Ramos (cell line): ENCODE results near the gene STAT6.
"Not testable (repeated sequence)": the region's sequence is repeated elsewhere in the genome, so short reads cannot be mapped to it uniquely, and the experiment has no call there.

ENCODE experiments used
- in situ Hi-C: fragments of 300-500 bp; cut with MboI; formaldehyde crosslinking; loops from one replicate; pipeline ENCODE4 v1.14.3; 2022; ENCODE audit warnings: low sequenced_read_pairs; ENCODE audit not compliant: unreplicated experiment

Gene STAT6

DNA sequence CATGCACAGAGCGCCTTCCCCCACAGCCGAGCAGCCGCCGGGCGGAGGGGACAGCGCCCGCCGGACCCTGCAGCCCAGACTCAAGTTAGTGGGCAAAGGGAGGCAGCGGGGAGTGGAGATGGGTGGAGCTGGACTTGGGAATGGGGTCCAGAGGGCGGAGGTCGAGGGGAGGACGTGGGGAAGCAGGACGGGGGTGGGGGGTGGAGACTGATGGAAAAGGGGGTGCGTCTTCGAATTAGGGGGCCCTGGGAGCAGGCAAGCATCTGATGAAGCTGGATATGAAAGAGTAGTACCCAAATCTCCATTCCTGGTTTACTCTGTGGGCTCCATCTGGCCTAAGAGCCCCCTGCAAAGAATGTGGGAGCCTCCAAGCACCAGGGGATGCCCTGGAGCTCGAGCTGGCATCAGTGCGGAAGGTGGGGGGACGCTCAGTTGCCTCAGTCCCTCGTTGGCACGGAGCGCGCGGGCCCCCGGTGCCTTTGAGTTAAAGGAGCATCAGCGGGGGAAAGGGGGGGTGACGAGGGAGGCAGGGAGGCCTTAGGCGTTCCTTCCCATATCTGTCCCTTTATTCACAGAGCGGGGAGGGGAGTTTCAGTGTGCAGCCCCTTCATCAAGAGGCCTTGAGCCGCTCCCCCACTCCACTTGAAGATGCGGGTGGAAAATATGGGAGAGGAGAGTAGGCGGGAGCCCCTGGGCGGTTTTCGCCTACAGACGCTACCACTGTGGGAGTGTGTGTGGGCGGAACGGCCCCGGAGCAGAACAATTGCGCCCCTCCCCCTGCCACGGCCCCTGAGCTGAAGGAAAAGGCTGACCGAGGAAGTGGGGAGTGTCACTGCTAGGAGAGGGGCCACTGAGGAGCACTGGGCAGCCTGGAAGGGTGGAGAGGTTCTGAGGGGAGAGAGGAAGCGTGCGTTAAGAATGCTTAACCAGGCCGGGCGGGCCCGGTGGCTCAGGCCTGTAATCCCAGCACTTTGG, 21.6 kb downstream of the STAT6 start:
- in situ Hi-C loops = no loop called here

DNA sequence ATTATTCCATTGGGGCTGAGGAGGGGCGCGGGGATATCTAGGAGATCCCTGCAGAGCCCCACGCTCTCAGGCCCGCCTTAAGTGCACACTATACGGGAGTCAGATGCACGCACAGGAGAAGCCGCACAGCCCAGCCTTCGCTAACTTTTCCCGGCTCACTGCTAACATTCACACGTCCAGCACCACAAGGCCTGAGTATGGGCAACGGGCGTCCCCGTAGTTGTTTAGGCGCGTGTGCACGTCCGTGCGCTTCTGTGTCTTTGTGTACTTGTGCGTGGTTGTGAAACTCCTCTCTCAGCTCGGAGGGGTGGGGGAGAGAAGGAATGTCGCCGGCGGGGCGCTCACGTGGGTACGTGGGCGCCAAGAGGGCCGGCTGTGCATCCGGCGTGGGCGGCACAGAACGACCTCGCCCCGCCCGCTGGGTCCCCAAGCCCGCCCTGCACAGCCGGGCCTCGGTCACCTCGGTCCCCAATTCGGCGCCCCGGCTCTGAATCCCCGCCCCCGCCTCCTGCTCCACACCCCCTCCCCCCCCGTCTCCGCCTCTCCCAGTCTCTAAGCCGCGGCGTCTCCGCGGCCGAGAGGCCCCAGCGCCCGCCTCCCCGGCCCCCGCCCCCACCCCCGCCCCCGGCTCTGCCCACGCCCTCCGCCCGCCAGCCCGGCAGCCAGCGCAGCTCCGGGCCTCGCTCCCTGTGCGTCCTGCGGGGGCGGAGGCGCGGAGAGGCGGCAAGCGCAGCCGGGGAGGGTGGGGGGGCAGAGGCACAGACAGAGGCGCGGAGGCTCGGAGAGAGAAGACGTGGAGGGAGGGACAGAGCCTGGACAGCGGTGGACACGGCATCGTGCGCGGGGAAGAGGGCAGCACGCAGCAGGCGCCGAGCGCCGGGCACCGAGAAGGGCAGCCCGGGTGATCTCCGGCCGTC, 22.6 kb downstream of the STAT6 start, which contains the start of gene NAB2:
Gene NAB2 (plus strand): TSS at position 761 of the 917 bp plus-strand sequence. CDS start 158 bp downstream, outside the sequence.
- in situ Hi-C loops = no loop called here

DNA sequence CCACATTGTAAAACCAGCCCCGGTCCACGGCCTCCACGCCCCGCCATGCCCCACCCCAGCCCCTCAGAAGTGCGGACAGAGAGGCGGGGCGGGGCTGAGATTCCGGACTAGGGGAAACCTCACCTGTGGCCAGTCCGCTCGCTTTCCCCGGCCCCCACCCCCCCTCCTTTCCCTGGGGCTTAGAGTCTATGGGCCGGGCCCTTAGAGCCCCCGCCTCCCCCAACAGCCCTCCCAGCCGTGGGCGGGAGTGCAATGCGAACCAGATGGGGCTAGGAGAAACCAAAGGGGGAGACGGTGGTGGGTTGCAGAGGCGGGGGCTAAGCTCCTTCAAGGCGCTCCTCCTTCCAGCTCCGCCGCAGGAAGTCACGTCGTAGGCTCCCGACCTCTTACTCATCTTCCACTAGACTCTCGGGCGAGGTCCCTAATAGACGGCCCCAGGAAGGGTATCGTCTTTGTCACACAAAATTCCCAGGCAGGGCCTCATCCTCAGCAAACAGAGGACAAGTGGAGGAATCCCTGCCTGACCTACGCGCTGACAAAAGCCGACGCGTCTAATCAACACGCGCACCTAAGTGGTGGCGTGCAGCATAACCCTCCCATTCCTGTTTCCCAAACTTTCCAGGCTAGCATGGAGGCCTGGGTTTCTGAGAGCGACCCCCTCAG, 23.3 kb downstream of the STAT6 start:
- in situ Hi-C loops = no loop called here

DNA sequence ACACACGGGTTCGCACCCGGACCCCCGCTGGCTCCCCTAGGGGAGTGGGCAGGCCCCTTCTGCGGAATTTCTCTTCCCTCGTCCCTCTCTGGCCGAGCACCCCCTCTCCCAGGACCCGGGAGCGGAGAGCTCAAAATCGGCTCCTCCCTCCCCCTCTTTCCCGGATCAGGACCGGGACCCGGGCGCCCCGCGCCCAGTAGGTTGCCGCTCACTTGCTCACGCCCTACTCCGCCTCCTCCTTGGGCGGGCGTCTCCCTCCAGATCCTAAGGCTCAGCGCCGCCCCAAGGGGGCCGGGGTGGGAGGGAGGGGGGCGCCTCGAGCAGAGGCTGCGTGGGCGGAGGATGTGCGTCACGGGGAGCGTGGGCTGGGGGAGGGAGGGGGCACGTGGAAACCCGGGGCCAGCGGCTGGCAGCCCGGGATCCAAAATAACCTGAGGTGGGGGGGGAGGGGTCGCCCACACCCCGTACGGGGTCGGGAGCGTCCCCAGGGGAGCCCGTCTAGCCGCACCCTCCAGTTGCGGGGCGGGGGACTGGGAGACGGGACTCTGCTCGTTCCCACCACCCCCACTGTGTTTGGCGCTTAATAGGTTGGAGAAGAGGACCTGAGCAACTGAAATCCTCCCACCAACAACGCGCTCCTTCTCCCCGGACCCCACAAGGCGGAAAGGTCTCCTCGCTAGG, 24.0 kb downstream of the STAT6 start:
- in situ Hi-C loops = no loop called here

DNA sequence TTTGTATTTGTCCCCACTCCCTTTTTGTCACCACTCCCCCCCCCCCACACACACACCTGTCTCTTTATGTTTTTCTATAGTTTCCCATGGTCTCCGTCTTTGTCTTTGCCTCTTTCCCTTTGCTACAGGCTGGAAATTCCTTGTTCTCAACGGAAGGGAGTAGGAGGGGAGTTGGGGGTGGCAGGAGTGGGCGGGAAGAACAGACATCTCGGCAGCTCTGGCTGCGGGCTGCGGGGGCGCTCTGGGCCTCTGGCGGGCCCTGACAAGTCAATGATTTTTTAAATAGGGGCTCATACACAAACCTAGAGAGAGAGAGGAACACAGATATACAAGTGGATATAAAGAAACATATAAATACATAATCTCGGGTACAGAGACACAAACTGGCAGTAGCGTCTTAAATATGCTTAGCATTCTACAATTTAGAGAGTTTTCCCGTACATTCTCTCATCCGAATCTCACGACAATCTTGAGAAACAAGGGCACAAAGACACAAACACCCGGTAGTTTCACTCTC, 24.6 kb downstream of the STAT6 start:
- in situ Hi-C loops = no loop called here

DNA sequence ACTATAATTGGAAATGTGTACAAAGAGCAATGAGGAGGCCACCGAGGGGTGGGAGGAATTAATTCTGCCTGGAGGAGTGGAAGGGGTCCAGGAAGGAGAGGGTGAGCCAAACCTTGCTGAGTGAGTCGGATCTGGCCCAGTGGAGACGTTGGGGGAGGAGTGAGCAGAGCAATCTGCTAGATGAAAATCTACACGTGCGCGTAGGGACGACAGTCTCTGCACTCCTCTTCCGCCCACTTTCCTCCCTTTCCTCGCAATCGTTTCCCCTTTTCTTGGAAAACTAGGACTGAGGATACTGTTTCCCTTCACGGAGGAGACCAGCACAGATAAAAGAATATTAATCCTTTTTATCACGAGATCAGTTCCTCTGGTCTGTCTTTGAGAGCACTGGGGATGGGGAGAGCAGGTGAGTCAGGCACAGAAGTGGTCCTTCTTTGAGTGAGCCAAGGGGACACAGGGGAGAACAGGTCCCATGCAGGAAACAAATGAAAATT, 25.1 kb downstream of the STAT6 start:
- in situ Hi-C loops = no loop called here

DNA sequence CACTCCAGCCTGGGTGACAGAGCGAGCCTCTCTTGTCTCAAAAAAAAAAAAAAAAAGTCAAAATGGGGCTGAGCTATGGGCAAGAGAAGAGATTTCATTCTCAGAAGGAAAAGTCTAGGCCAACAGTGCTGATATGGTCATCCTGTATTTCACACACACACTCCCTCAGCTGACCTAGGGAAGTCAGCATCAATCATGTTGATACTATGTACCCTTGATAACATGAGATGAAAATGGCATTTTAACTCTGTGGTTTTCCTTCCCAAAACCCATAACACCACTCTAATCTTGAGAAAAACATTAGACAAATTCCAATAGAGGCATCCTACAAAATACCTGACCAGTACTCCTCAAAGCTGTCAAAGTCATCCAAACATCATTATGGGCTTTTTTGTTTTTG, 30.3 kb downstream of the STAT6 start:
- in situ Hi-C loops = no loop called here

DNA sequence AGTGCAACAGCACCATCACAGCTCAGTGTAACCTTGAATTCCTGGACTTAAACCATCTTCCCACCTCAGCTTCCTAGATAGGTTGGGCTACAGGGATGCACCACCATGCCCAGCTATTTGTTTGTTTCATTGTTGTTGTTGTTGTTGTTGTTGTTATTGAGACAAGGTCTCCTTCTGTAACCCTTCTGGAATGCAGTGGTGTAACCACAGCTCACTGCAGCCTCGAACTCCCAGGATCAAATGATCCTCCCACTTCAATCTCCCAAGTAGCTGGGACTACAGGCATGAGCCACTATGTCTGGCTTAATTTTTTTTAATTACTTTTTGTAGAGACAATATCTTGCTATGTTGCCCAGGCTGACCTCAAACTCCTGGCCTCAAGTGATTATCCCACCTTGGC, 31.3 kb downstream of the STAT6 start:
- in situ Hi-C loops = no loop called here

DNA sequence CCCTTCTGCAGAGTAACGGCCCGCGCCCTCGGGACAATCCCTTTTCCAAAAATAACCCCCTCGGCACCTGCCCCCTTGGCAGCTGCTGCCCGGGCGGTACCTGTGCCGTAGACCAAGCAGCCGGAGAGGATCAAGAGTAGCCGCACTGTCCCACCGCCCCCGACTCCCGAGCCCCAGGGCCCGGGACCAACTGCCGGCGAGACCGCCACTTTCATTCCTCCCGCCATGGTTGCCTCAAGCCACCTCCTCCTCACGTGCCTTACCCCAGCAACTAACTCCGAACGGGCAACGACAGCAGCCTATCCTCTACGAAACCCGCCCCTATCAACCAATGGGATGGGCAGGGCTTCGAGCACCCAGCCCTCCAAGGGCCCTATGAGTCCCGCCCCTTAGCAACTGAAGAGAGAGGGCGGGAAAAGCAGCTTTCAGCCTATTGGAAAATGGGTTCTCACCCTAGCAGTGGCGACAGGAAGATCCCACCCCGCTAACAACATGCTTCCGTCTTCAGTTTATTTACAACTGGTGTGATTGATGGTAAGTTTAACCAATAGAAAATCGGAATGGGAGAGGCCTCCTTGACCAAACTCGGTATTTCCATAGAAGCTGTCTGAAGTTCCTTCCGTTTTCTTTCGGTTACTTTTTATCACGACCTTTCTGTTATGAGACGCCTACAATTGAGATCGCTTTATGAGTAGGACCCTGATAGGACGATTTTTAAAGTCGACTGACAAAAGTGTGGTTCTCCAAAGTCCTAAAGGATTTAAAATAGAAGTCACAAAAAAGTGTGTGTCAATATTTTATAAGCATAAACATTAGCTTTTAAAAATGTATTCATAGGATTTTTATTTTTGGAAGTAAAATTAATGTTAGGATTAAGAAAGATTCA, 32.4 kb downstream of the STAT6 start, which contains the start of gene NEMP1:
Gene NEMP1 (minus strand): TSS at position 273 of the 886 bp plus-strand sequence. CDS start 46 bp downstream, at position 227.
- in situ Hi-C loops = no loop called here

DNA sequence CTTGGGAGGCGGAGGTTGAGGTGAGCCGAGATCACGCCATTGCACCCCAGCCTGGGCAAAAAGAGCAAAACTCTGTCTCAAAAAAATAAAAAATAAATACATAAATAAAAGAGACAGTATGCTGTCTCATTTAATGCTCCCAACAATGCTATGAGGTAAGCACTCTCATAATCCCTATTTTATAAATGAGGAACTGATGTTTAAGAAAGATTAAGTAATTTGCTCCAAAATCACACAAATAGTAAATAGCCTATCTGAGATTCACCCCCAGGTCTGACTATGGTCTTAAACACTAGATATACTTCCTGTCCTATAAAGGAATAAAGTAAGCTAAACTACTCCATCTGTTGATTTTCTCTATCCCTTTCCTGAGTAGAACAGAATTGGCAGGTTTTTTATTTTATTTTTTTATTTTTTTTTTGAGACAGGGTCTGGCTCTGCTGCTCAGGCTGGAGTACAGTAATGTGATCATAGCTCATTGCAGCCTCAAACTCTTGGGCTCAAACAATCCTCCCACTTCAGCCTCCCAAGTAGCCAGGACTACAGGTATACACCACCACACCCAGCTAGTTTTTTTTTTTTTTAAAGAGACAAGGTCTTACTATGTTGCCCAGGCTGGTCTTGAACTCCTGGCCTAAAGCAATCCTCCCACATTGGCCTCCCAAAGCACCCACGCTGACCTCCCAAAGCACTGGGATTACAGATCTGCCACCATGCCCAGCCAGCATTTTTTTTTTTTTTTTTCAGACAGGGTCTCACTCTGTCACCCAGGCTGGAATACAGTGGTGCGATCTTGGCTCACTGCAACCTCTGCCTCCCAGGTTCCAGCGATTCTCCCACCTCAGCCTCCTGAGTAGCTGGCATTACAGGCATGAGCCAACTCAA, 37.4 kb downstream of the STAT6 start:
- in situ Hi-C loops = not testable (repeated sequence)

DNA sequence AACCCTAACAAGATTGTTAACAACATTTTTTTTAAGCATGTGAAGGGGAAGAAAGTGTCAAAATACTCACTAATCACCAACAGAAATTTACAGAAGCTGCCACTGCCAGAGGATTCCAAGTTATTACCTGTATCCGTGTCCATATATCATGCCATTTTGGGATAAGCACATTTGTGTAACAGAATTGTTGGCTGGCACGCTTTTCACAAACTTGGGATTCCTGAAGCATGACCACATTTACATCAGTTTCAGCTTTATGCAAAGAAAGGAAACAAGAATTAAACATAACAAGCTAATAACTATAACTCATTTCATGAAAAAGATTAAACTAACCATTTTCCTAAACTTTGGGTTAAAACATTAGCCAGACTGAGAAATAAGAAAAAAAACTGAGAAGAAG, 38.5 kb downstream of the STAT6 start:
- in situ Hi-C loops = no loop called here

DNA sequence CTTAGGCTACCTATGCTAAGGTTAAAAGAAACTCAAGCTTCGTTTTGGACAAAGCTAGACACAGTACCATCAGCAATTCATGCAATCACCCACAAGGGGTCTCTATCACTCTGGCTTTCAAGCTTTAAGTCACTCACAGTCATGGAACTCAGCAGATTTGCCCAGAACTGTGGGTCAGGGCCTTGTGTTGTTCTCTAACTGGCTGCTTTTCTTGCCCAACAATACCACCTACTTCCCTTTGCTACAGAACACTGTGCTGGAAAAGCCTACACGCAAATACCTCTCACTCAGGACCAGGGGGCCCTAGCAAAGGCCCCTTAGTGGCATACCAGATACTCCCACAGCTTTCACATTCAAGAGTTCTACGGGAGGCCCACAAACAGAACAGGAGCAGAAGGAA, 41.6 kb downstream of the STAT6 start:
- in situ Hi-C loops = no loop called here

DNA sequence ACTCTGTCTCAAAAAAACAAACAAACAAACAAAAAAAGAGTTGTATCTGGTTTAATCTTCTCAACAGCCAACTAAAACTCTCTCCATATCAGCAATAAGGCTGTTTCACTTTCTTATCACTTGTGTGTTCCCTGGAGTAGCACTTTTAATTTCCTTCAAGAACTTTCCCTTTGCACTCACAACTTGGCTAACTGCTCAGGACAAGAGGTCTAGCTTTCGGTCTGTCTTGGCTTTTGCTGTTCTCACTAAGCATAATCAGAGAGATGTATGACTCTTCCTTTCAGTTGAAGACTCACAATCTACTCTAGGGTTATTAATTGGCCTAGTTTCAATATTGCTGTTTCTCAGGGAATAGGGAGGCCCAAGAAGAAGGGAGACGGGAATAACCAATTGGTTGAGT, 44.9 kb downstream of the STAT6 start:
- in situ Hi-C loops = no loop called here

DNA sequence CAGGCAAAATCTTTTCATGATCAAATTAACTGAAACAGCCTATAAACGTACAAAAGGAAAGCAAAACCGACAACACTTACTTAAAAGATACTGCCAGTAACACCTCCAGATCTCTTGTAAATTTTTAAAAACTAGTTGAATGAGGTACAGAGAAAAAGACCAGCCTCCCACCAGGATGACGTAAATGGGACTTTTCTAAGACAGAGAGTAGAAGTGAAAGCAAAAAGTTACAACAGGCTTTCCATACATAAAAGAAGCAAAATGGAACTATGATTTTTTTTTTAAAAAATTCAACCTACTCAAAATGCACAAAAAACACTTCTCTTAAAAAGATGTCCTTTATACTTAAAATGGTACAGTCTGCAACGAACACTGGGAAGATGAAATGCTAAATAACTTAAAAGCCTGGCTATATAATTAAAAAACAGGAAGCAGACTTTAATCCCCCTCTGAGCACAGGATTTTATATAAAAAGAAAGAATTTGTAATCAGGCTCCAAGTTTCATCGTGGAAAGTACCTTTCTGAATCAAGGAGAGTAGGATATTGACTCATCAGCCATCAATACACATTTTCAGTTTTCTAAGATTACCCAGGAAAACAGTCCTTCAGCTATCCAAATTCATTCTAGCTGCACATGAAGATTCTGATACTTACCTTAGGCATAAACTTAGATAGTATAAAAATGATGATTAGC, 47.0 kb downstream of the STAT6 start:
- in situ Hi-C loops = no loop called here

DNA sequence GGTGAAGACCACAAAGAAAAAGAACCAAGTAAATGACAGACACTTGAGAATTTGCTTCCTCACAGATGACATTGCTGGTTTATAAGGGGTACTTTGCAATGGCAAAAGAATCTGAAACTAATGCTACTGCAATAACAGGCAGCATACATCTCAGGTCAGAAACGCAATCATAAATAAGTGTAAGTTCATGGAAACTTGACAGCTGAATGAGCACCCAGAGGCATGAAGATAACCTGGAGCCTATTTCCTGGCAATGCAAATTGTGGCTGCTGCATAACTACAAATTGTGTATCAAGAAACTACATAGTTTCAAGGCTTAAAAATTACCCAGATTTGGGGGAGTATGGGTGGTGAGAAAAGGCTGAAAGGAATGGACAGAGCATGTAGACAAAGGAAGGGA, 52.7 kb downstream of the STAT6 start:
- in situ Hi-C loops = no loop called here

DNA sequence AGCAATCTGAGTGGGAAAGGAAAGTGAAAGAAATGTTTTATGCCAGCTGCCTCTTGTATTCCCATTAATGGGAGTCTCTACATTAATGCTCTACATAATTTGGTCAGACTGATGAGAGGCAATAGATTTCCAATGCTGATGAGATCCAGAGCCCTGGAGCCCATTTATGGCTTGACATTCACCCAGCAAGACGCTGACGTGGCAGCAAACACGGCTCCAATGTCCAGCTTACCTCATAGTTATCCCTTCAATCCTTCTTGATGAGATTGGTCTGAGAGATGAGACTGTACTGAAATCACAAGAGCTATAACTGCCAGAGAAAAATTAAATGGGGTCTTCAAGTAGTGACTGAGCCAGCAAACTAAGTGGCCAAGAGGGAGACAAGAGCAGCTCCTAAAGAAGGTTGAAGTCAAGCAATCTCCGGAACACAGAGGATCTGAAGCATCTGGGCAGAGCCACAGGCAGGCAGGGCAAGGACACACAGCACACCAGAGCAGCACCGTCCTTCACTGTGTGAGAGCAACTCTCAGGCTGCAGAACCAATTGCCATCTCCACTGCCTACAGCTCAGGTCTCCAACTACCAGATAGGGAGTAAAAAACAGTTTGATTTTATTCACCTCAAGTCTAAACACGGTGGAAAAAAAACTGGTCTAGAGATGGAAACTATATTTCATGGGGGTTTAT, 54.0 kb downstream of the STAT6 start:
- in situ Hi-C loops = no loop called here
